ENCODE results near the gene DACT3. TPM values are rescaled to one million over a fixed set of nuclear protein-coding genes. Genes with fewer than 3 reads are reported as not detected.

The DACT3 gene
- total RNA-seq, 1 donor from 2014 or later: 3.4 TPM

DNA sequence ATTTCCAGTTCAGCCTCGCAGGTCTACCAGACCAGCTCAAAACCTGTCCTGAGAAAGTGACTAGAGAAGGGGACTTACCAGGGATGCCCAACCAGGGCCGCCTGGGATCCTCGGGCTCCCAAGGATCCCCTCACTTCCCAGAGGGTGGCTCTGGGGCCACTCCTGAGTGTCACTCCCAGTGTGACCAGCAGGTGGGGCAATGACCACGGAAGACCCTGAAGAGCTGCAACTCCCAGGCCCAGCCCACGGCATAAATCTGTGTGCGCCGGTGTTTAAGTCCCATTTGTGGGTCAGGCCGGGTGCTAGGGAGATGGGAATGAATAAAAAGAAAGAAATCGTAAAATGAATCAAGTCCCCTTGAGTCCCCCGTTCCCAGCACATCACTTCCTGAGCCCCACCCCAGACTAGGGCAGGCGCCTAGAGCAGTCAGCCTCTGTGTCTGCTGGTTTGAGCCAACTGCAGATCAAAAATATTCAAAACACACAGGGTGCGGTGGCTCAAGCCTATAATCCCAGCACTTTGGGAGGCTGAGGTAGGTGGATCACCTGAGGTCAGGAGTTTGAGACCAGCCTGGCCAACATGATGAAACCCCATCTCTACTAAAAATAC lies 46.8 kb downstream of the DACT3 start:
- no peak for DNase-seq (ENCODE audit: low spot score)

DNA sequence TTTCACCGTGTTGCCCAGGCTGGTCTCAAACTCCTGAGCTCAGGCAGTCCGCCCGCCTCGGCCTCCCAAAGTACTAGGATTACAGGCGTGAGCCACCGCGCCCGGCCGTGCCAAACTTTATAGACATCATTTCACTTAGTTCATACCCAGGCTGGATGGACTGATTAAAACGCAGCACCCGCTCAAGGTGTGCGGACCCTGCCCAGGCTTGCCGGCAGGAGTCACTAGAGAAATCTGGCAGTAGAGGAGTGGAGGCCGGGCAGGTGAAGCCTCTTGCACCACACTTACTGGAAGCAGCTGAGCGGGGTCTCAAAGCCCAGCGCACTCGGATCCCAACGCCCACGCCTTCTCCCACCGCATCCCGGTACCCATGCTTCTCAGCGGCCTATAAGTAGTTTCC lies 47.5 kb downstream of the DACT3 start:
- DNase-seq (ENCODE audit: low spot score): no peak

DNA sequence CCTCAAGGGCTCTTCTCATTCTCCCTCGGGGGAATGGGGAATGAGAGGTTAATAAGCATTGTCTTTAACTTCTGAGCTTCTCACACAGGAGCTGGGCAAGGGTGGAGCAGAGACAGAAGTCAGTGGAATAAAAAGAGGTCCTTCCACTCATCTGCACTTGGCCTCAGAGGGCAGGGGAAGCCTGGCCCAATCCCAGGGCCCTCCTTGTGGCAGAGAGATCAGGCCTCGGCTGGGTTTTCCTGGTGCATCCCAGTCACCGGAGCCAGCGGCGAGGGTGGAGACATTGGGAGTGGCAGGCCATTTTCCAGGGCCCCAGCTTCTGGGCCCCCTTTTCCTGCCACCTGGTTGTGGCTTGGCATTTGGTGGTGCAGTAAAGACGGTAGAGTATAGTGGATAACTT lies 49.2 kb downstream of the DACT3 start:
- peak; percentile 81 for DNase-seq (ENCODE audit: low spot score)

DNA sequence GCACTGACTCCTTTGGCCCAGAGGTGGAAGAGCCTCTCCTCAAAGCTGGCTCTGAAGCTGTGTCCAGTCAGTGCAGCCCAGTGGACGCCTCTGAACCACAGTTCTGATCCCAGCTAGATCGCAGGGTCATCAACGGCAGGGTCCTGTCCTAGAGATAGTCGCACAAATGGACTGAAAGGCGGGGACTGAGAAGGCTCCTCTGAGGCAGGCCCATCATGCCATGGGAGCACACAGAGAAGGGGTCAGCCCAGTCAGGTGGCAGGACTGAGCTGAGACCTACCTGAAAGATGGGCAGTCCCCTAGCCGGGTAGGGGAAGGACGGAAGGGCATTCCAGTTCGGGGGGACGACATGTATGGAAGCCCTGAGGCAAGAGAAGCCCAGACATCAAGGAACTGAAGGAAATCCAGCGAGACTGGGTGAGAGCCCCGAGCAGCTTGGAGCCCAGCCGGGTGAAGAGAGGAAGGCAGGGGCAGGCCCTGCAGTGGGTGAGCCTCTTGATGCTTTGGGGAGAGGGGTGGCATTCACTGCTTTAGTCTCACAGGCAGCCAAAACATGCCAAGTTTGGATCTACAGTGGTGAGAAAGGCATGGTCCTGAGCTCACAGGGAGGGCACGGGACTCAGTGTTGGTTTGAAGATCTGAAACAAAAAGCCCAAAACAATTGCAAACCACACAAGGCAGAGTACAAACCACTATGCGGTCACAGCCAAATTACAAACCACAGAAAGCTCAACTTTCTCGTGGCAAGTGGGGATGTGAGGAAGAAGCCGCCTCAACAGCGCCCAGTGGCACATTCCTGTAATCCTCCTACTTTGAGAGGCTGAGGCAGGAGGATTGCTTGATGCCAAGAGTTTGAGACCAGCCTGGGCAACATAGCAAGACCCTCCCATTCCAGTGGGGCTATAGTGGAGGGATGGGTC lies 49.9 kb downstream of the DACT3 start:
- peak; percentile 76 for DNase-seq (ENCODE audit: low spot score)

DNA sequence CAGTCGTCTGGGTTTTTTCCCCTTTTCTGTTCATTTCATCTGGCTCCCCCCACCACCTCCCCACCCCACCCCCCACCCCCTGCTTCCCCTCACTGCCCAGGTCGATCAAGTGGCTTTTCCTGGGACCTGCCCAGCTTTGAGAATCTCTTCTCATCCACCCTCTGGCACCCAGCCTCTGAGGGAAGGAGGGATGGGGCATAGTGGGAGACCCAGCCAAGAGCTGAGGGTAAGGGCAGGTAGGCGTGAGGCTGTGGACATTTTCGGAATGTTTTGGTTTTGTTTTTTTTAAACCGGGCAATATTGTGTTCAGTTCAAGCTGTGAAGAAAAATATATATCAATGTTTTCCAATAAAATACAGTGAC lies 50.6 kb downstream of the DACT3 start:
- no peak for DNase-seq (ENCODE audit: low spot score)

DNA sequence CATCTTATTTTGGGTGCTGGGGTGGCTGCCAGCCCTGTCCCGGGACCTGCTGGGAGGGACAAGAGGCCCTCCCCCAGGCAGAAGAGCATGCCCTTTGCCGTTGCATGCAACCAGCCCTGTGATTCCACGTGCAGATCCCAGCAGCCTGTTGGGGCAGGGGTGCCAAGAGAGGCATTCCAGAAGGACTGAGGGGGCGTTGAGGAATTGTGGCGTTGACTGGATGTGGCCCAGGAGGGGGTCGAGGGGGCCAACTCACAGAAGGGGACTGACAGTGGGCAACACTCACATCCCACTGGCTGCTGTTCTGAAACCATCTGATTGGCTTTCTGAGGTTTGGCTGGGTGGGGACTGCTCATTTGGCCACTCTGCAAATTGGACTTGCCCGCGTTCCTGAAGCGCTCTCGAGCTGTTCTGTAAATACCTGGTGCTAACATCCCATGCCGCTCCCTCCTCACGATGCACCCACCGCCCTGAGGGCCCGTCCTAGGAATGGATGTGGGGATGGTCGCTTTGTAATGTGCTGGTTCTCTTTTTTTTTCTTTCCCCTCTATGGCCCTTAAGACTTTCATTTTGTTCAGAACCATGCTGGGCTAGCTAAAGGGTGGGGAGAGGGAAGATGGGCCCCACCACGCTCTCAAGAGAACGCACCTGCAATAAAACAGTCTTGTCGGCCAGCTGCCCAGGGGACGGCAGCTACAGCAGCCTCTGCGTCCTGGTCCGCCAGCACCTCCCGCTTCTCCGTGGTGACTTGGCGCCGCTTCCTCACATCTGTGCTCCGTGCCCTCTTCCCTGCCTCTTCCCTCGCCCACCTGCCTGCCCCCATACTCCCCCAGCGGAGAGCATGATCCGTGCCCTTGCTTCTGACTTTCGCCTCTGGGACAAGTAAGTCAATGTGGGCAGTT lies 51.2 kb downstream of the DACT3 start:
- DNase-seq (ENCODE audit: low spot score): peak; percentile 83

DNA sequence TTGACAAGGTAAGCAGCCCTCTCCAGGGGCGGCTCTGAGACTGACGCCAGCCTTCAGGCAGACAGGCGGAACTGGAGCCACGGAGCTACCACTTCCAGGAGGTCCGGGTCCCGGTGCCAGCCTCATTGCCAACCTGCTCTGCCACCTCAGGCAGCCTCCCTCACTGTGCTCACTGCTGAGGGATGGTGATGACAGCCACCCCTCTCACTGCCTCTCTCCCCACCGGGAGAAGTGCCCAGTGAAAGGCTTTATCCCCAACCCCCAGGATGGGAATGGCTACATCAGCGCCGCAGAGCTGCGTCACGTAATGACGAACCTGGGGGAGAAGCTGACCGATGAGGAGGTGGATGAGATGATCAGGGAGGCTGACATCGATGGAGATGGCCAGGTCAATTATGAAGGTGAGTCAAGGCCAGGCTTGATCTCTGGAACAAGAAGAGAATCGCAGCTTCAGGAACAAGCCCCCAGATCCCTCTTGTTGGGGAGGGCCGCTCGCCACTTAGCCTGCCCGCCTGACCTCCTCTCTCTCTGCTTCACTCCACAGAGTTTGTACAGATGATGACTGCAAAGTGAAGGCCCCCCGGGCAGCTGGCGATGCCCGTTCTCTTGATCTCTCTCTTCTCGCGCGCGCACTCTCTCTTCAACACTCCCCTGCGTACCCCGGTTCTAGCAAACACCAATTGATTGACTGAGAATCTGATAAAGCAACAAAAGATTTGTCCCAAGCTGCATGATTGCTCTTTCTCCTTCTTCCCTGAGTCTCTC lies 52.2 kb downstream of the DACT3 start:
- peak; percentile 76 for DNase-seq (ENCODE audit: low spot score)

DNA sequence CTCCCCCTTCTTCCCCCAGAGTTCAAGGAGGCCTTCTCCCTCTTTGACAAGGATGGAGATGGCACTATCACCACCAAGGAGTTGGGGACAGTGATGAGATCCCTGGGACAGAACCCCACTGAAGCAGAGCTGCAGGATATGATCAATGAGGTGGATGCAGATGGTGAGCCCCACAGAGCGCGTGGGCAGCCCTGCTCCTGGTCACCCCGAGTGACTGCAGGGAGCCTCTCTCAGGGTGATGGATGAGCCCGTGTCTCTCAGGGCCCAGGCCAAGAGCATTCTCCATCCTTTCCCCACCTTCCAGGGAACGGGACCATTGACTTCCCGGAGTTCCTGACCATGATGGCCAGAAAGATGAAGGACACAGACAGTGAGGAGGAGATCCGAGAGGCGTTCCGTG lies 52.8 kb downstream of the DACT3 start:
- DNase-seq (ENCODE audit: low spot score): no peak

DNA sequence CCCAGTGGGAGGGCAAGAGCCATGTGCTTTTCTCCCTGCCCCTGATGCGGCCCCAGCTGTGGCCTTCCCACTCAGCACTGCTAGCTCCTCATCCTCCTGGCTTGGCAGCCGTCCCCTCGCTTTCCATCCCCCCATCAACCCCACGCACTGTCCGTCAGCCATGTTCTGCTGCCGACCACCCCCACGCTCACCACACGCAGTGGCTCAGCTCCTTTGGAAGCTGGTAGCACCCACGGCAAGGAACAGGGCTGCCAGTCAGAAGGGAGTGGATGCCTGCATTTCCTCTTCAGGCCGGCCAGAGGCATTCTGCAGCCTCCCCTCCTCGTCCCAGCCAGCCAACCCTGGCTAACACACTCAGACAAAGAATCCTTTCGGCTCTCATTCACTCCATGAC lies 53.5 kb downstream of the DACT3 start:
- DNase-seq (ENCODE audit: low spot score): peak; percentile 83

DNA sequence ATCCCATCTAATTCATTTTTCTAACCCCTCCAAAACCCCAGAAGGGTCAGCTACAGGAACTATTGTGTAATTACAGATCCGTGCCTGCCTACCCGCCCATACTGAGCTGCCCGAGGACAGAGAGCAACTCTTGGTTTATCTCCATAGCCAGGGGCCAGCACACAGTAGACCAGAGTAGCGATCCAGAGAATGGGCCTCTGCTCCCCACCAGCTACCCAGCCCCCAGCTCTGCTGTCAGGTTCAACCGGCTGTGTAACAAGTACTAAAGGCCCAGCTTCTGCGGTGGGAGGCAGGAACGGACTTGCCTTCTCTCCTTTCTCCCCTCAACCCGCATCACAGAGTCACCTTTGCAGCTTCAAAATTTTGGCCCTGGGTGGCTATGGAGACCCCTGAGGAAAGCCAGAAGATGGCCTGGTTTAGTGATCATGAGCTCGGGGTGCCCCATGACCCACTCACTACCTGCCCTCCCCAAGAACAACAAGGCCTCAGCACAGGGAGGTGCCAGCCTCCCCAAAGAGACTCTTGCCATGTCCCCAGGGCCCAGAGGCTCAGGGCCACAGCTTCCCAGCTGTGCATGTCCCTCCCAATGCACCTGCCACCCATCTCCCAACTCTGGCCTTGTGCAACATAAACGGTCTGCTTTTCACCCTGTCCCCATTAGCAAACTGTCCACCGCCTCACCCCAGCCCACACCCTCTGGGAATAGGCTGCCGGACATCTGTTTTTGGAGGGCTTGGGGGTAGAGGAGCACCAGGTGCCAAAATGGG lies 54.1 kb downstream of the DACT3 start:
- DNase-seq (ENCODE audit: low spot score): peak; percentile 67

DNA sequence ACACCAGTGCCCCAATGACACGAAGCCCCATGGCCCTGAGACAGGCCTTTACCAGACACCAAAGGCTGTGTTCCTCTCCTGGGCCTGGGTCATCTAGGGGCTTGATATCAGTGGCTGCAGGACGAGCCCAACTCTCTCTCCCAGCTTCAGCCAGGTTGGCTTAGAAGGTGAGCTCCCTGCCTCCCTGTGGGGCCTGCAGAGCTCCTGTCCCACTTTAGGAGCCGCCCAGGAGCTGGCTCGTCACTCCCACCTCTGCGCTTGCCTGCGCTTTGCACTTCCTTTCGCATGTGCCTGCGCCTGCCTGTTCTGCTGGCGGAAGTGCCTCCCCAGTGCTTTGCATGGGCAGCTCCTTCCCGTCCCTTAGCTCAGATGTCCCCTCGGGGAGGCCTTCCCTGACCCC lies 55.0 kb downstream of the DACT3 start:
- peak; percentile 83 for DNase-seq (ENCODE audit: low spot score)

DNA sequence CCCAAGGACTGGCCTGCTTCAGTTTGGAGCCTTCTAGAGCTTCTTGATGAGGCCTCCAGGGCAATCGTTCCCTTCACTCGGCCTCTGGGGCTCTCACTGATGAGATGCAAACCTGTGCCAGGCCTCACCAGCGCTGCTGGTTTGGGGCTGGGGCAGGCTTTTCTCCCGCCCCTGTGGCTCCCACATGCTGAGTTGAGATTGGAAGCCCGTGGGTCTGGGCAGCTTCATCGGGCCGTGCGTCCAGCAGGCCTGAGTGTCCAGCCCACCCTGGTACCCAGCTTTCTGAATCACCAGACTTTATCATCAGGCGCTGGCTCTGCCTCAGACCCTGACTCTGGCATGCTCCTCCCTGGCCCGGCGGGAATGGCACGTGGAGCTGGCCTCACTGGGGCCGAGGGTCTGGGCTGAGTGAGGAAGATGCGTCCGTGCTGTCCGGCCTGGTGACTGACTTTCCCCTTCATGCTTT lies 55.6 kb downstream of the DACT3 start:
- DNase-seq (ENCODE audit: low spot score): peak; percentile 82

DNA sequence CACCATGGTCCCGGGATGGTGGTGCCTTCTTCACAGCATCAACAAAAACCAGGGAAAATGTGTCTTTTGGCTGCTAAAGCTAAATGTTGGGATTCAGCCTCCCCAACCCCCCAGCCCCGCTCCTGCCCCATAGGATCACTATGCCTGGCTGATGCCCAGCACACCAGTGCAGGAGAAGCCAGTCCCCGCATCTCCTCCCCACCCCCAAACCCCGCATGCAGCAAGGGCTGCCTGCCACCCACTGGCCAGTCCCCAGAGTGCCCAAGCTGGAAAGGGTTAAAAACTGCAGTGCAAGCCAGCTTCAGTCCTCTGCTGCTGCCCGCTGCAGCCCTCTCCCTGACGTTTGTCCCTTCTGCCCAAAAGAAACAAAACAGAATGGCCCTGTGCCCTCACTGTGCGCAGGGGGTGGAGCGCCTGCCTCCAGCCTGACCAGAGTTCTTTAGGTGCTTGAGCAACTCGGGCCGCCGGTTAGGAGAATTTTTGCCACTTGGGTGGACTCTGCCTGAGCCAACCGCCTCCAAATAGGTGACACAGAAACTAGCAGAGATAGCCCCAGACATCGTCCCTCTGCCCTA lies 56.1 kb downstream of the DACT3 start:
- DNase-seq (ENCODE audit: low spot score): peak; percentile 69

DNA sequence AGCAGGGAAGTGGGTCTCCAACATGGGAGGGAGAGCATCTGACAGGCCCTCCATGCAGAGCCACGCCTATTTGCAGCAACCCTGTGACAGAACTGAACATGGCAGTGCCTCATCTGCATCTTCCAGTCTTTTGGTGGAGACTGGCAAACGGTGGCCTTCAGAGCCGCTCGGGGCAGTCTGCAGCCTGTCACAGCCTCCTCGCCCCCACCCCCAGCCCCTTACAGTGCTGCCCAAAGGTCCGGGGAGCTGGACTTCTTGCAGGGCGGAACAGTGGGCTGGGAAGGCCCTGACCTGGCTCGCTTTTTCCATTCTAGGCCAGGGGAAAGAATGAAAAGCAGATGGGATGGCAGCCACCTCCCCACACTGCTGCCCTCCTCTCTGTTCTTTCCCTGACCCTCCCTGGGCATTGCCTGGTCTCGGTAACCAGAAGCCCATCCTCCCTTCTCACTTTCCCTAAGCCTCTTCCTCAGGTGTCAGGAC lies 57.2 kb downstream of the DACT3 start:
- peak; percentile 82 for DNase-seq (ENCODE audit: low spot score)

DNA sequence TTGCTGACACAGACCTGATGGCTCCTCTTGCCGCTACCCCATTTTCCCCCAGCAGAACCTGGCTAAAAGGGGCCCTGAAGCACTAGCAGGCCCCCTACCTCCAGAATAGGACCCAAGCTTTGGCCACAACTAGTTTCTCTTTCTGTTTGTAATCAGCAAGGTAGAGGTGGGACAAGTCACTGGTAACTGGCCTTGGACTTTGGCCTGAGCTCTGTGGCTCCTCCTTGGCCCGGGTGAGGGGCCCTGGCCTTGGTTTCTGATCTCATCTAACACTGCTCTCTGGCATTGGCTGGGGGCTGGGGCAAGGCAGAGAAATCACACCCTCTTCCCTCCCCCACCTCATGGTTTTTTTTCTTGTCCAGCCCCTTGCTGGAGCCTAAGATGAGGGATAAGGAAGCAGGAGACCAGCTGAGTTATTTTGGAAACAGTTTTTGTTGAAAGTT lies 57.8 kb downstream of the DACT3 start:
- DNase-seq (ENCODE audit: low spot score): peak; percentile 49

DNA sequence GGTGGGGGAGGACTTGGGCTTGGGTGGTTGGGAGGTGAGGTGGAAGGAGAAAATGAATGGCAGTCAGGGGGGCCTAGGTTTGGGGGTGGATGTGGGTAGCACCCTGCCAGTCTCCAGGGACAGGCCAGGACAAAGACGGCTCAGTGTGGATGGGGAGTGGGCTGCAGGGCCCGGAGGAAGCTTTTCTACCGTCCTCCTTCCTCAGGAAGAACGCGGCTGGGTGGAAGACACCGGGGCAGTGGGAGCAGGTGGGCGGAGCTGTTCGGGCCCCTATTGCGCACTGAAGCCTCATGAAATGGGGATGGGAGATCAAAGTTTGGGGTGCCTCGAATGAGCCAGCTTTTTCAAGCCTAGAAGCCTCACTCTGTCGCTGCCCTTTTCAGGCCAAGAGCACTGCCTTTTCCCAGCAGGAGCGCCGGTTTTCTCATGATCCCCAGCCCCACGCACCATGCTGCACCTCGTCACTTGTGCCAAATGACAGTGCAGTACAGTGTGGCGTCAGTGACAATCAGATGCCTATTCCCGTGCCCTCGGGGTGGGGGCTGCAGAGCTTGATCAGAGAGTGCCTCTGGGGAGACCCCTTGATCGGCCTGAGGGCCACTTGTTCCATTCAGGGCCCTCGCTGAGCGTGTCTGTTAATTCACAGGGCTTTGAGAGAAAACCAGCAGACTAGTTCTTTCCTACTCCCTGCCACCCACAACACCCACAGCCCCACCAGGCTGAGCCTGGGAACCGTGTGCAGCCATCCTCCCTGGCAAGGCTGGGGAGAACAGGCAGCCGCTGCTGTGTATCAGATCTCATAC lies 58.4 kb downstream of the DACT3 start:
- peak; percentile 80 for DNase-seq (ENCODE audit: low spot score)

DNA sequence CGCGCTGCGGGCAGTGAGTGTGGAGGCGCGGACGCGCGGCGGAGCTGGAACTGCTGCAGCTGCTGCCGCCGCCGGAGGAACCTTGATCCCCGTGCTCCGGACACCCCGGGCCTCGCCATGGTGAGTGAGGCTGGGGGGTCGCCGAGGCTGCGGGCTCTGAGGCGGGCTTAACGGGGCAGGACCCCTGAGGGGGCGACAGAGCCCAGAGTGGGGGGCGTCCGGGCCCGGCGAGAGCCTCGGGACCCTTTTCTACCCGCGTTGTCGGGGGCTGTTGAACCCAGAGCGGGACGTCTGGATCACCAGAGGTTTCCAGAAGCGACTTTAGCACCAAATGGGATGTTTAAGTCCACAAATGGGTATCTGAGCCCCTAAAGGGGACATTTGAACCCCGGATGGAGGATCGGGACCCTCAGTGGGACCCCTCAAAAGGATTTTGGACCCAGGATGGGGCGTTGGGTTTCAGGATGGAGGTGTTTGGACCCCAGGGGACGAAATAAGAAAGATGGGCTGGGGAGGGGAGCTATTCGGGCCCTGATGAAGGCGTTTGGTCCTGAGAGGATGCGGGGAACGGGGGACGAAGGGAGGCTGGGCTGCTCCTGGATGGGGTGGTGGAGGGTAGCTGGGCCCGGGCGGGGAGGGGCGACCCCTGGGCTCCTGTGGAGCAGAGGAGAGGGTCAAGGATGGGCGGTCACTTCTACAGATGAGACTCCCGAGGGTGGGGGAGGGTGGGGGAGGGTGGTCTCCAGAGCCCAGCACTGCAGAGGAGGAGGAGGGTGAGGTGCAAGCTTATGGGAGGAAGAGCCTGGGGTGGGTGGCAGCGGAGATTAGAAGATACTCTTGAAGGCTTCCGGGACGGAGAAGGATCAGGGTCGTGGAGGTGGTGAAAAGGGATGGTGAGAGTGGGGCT lies 59.4 kb downstream of the DACT3 start, which contains the start of gene CALM3:
TSS of gene CALM3 (plus strand) at position 13 of the 907 bp plus-strand sequence. CDS start at position 118, 105 bp downstream.
- peak; percentile 82 for DNase-seq (ENCODE audit: low spot score)
